LoVo (cell line): ENCODE data around the gene EHMT2.
A peak's percentile ranks its signal among the peaks of the same experiment; 100 is the strongest.
"Not testable (repeated sequence)": the region's sequence is repeated elsewhere in the genome, so short reads cannot be mapped to it uniquely, and the experiment has no call there.

ENCODE experiments used
- DNase-seq: peaks from one replicate; pipeline ENCODE4 v3.0.0-alpha.2; 2016; ENCODE audit warnings: low spot score

EHMT2 gene

DNA sequence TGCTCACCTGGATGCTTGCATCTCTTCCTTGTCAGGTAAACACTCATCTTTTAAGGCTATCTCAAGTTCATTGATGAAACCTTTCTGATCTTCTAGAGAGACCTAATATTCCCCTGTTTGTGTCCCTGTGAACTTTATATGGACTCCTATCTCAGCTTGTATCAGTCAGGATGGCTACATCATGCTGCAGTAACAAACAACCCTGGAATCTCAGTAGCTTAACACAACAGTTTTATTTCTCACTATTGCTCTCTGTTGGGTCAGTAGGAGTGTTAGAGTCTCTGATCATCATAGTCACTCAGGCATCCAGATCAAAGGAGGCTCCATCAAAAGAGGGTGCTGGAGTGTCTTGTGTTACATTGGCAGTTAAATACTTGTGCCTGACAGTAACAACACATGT, 17.9 kb upstream of the EHMT2 start:
- DNase-seq: no peak

DNA sequence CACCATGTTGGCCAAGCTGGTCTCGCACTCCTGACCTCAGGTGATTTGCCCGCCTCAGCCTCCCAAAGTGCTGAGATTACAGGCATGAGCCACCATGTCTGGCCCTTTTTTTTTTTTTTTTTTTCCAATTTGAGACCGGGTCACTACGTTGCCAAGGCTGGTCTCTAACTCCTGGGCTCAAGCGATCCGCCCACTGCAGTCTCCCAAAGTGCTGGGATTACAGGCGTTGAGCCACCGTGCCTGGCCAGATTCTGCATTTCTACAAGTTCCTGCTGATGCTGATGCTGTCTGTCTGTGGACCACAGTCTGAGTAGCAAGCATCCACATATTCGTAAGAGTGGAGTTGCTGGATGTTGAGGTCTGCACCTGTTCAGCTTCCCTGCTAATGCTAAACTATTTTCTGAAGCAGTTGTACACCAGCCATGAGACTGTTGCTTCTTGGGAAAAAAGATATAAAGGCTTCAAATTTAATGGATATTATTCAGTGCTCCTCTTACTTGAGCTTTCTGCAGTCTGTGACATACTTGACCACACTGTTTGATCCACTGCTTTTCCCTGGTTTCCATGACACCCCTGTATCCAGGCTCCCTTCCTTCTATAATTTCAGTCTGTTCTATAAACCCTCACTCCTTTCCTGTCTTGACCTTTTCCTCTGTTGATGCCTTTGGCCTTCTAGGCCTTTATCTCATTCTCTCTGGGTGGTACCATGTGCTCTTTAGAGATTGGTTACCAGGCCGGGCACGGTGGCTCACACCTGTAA, 14.5 kb upstream of the EHMT2 start:
- DNase-seq: no peak

DNA sequence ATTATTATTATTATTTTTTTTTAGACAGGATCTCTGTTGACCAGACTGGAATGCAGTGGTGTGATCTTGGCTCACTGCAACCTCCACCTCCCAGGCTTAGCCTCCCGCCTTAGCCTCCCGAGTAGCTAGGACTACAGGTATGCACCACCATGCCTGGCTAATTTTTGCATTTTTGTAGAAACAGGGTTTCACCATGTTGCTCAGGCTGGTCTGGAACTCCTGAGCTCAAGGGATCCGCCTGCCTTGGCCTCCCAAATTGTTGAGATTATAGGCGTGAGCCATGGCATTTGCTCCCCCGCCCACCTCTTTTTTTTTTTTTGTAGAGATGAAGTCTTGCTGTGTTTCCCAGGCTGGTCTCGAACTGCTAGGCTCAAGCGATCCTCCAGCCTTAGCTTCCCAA, 11.8 kb upstream of the EHMT2 start:
- DNase-seq: not testable (repeated sequence)

DNA sequence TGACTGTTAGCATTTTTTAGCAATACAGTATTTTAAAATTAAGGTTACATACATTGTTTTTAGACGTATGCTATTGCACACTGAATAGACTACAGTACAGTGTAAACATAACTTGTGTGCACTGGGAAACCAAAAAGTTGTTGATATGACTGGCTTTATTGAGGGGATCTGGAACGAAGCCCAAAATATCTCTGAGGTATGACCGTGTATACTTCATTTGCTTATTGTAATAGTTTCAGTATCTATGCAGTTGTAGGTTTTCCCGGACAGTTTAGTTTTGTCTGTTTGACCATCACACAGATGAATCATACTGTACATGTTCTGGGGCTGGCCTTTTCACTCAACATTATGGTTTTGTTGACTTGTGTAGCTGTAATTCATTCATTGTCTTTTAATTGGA, 11.3 kb upstream of the EHMT2 start:
- DNase-seq: no peak

DNA sequence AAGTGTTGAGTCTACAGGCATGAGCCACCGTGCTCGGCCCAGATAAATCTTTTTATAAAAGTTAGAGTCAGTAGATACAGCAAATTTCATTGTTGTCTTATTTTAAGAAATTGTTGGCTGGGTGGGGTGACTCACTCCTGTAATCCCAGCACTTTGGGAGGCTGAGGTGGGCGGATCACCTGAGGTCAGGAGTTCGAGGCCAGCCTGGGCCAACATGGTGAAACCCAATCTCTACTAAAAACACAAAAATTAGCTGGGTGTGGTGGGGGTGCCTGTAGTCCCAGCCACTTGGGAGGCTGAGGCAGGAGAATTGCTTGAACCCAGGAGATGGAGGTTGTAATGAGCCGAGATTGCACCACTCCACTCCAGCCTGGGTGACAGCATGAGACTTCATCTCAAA, 10.8 kb upstream of the EHMT2 start:
- DNase-seq: not testable (repeated sequence)

DNA sequence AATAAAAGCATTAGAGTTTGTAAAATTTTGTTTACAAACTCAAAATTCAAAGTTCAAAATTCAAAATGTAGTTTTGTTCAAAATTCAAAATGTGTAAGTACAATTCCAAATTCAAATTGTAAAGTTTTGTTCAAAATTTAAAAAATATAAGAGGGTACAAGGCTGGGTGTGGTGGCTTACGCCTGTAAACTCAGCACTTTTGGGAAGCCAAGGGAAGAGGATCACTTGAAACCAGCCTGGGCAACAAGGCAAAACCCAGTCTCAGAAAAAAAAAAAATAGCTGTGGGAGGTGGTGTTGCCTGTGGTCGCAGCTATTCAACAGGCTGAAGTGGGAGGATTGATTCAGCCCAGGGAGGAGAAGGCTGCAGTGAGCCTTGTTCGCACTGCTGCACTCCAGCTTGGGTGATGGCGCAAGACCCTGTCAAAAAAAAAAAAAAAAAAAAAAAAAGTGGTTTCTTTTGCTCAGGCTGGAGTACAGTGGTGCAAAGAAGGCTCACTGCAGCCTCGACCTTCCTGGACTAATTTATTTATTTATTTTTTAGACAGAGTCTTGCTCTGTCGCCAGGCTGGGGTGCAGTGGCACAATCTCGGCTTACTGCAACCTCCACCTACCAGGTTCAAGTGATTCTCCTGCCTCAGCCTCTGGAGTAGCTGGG, 9.8 kb upstream of the EHMT2 start:
- no peak for DNase-seq

DNA sequence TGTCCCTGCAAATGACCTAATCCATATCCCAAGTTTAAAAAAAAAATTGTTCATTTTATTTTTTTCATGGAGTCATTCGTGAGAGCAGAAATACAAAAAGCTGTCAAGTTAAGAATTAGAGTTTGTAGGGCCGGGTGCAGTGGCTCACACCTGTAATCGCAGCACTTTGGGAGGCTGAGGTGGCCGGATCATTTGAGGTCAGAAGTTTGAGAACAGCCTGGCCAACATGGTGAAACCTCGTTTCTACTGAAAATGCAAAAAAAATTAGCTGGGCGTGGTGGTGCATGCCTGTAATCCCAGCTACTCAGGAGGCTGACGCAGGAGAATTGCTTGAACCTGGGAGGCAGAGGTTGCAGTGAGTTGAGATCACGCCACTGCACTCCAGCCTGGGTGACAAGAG, 9.2 kb upstream of the EHMT2 start:
- not testable (repeated sequence) for DNase-seq

DNA sequence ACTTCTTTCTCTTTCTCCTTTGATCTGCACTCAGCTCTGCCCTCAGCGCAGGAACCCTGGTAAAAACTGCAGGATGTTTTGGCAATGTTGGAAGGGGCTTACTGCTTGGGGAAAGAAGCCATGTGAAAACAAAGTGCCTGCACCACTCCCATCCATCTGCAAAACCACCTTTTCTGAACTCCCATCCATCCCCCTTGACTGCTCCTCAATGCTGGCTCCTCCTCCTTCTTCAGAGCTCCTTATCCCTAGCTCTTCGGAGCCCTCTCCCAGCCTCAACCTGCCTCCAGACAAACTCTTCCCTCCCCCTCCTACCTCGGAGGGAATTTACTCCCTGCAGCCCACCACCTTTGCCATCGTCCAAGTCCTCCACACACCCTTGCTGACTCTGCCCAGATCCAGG, 8.6 kb upstream of the EHMT2 start:
- no peak for DNase-seq

DNA sequence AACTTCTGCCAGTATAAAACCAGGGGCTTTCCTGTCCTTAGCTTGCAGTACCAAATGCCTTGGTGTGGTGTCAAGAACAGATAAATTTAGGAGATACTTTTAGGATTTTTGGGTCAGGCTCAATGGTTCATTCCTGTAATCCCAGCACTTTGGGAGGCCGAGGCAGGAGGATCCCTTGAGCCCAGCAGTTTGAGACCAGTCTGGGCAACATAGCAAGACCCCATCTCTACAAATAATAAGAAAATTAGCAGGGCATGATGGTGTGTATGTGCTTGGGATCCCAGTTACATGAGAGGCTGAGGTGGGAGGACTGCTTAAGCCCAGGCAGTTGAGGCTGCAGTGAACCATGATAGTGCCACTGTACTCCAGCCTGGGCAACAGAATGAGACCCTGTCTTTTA, 7.5 kb upstream of the EHMT2 start:
- DNase-seq: no peak

DNA sequence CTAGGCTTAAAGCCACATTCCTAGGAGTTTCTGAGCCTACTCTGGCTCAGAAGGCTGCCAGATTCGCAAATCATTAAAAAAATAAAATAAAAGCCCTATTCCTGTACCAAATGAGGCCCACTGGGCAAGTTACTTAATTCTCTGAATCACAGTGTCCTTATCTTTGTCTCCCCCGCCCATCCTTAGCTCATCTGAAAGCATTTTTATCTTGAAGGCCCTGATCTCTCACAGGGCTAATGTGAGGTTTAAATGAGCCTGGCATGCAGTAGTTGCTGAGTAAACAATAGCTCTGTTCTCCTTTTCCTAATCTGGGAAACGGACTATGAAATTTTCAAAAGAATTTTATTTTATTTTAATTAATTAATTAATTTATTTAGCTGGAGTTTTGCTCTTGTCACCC, 6.5 kb upstream of the EHMT2 start:
- DNase-seq: no peak

DNA sequence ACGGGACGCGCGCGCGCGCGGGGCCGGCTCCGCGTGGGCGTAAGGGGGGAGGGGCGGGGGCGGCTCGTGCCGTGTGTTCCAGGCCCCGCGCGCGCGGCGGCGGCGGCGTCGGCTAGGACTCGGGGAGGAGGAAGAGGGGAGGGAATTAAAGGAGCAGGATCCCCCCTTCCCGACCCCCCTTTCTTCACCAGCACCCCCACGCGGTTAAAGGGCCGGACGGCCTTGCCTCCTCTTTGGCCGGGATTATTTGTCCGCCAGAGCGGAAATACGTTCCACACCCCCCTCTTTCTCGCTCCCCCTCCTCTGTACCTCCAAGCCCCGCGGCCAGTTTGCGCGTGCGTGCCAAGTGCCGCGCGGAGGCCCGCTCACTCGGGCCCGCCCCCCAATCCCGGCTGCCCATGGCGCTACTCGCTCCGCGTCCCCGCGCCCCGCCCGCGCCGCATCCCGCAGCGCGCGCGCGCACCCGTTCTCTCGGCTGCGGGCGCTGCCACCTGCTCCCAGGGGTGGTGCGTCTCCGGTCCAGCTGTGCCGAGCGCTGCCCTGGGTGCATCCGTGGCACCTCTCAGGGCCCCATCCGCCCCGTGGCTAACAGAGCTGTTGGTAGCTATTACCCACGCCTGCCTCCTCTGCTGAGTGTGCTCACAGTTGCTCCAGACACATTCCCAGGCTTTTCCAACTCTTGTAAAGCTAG, 4.6 kb upstream of the EHMT2 start, which contains the start of gene ZBTB12:
Gene ZBTB12, minus strand, starts transcription at position 134 of the 691 bp plus-strand sequence. CDS start 781 bp downstream, outside the sequence.
- peak; percentile 92 for DNase-seq

DNA sequence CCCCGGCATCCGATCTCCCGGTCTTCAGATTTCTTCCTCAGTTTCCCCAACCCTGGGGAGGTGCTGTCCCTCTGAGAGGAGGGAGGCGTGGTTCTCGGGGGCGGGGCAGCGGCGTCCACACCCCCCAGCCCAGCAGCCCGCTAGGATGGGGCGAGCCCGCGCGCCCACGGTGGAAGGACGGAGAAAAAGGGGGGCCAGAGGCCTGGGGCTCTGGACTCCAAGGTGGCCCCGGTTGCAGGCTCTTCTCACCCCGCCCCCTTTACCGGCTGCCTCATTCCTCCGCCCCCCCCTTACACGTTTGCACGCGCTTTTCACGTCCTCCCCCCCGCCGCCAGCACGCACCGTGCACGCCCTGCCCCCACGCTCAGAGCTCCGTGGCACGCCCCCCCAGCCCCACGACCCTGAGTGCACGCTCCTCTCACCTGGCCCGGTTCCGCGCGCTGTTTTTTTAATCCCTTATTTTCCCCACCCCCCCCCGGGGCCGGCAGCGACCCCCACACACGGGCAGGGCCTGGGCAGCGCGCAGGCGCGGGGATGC, 4.0 kb upstream of the EHMT2 start:
- peak; percentile 29 for DNase-seq

DNA sequence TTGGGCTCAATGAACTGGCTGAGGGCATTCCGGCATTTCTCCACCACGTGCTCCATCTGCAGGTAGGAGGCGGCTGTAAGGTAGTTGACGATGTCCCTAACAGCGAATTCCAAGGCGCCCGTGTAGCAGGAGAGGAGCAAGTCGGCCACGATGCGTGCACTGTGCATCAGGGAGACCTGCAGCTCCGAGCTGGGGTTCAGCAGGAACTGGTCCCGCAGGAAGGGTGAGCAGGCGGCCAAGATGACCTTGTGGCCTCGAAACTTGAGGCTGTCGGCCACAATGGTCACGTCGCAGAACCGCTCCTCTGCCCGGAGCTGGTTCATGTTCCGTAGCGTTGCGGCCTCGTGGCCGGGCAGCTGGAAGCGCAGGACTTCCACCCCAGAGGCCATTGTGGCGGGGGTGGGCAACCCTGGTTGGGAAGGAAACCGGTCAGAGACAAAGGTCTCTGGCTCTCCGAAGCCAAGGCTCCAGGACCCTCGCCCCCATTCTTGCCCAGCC, 3.5 kb upstream of the EHMT2 start:
- no peak for DNase-seq

DNA sequence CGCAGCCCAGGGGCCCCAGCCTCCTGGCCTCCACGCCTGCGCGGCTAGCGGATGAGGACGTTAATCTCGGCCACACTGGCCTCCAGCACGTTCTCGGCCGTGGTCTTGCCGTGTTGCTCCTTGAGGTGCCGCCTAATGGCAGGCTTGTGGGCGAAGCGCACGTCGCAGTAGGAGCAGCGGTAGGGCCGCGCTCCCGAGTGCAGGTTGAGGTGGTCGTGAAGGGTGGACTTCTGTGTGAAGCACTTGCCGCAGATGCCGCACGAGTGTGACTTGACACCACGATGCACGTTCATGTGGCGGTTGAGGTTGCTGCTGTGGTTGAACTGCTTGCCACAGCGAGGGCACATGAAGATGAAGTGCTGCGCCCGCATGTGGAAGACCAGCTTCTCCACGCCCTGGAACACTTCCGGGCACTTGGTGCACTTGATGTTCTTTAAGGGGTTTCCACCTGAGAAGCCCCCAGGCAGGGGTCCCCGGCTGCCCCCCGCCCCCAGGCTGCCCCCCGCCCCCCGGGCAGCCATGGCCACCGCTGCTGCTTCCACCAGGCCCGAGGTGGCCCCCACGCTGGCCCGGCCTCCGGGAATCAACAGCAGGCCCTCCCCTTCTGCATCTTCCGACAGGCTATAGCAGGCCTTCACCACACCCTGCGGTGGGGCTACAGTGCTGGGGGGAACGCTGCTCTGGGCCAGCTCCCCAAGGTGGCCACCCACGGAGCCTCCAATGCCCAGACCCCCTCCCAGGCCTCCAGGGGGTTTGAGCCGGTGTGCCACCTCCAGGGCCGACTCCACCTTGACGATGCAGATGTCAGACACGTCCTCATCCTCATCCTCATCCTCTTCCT, 2.6 kb upstream of the EHMT2 start:
- no peak for DNase-seq

DNA sequence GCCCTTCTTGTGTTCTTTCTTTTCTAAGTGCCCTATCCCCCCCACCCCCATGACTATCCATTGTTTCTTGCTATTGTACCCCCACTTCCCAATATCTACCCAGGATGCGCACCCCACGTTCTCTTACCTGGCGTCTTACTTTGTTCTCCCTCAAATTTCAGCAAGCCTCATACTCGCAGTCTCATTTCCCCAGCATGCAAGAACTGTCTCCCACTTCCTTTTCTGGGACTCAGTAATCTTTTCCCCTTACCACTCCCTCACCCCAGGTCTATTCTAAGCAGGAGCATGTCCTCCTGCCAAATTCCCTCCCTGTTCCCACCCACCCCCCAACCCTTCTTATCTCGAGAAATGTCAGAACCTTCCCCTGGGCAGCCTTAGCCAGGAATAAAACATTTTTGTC, 1.7 kb upstream of the EHMT2 start:
- no peak for DNase-seq

DNA sequence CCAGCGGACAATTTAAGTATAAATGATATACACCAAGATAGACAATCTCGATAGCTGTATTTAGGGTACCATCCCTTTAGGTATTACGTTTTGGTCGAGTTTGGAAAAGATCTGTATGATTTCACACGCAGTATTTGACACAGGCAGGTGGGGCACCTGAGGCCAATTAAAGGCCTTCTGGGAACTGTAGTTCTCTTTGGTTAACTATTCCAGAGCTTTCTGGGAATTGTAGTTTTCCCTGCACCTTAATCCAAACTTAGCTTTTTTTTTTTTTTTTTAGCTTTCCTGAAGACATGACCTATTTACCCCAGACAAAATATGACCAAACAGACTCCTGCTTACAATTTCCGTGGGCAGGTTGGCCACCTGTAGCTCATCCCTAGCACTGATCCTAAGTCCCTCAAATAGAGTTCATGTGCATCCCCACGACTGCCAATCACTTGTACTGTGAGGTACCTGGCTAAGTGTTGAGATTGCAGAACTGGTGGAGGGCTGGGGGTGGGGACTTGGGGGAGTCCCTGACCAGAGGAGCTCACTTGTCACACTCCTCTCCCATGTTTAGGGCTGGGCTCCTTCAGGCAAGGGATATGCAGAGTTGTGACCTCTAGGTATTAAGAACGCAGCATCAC, 999 bp upstream of the EHMT2 start:
- peak; percentile 68 for DNase-seq

DNA sequence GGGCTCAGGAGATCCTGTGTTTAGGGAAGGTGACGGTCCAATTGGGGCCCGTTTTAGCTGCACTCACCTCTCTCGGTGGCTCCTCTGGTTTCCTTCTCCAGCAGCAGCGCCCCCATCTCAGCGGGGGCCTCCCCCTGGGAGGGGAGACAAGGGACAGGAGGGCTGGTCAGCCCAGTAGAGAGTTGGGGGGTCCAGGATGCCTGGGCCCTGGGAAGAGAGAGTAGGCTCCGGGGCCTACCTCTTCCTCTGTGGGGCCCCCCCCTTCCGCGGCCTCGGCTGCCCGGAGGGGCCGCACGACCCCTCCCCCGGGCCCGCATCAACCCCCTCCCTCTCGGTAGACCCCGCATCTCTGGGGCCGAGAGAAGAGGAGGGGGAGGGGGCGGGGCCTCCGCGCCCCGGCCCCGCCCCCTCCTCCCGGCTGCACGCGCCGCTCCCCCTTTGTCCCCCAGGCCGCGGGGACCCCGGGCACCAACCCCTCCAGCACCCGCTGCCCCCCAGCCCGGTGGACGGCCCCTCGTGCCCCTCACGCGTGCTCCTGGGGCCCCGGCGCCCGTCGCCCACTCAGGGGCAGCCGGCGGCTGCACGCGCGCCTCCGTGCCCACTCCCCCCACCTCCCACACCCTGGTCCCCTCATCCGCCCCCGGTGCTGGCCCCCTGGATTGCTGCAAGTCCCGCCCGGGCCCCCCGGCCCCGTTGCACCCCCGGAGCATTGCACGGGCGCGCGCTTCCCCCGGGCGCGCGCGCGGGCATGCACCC, 464 bp downstream of the EHMT2 start:
- no peak for DNase-seq

DNA sequence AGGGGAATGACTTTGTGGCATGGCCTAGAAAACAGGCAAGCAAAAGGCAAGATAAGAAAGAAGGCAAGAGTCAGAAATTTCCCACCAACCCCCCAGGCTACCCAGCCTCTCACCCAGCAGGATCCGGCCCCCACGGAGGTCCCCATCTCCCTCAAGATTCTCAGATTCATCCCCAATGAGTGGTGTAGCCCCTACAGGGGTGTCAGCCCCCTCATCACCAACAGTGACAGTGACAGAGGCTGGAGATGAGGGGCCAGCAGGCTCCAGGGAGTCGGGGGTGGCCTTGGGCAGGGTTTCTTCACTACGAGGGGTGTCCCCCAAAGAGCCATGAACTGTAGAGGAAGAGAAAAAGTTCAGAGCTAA, 1.0 kb downstream of the EHMT2 start:
- no peak for DNase-seq

DNA sequence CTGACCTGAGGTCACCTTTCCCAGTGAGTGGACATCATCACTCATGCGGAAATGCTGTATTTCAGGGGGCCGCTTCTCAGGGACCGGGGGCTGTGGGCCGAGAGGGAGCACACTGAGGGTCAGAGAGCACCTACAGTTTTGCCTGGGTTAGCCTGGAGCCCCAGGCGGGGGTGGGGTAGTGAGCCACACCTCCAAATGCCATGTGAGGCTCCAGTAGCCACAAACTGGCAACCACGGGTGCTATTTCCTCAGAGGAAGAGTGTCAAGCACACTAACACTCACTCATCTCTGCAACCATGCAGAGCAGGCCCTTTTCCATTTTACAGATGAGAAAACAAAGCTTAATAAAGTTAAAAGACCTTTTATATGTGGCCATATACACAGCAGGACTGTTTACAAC, 4.7 kb downstream of the EHMT2 start:
- DNase-seq: no peak

DNA sequence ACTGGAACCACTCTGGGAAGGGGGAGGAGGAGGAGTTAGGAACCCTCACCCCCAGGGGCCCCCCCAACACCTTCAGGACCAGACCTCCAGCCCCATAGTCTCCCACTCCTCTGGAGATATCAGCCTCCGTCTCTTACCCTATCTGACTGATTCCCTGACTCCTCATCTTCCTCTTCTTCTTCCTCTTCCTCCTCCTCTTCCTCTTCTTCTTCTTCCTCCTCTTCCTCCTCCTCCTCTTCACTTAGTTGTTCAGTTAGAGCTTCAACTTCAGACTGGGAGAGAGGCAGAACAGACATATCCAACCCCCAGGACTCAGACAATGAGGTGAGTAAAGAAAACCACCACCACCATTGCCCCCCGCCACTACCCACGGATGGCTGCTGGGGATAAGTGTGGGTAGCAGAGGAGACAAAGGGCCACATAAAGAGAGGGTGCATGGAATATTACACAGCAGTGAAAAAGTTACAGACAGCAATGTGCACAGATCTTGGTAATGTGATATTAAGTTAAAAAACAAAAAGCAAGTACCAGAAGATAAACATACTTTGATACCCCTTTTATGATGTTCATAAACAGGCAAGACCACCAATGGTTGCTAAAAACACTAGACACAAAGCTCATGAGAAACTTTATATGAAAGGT, 8.0 kb downstream of the EHMT2 start:
- DNase-seq: no peak
